Neuronal stem cell (in vitro differentiated cells): ENCODE measurements around the gene ZNF132.

ENCODE experiments used
- DNase-seq: peaks from one replicate; pipeline ENCODE4 v3.0.0-alpha.2; 2013; ENCODE audit warnings: low spot score
- H2AFZ ChIP-seq: one replicate; pipeline ENCODE4 v1.6.1; 2013; ENCODE audit warnings: mild to moderate bottlenecking, low read length, inconsistent platforms
- H2AK5ac ChIP-seq: 2 replicates; pipeline ENCODE4 v1.6.1; 2013; ENCODE audit warnings: low read depth, mild to moderate bottlenecking, inconsistent platforms, low read length, moderate library complexity, mixed read lengths
- H2BK120ac ChIP-seq: 2 replicates; pipeline ENCODE4 v1.6.1; 2013; ENCODE audit warnings: low read depth, mild to moderate bottlenecking, inconsistent platforms, low read length, moderate library complexity, mixed read lengths
- H2BK12ac ChIP-seq: one replicate; pipeline ENCODE4 v1.6.1; 2013; ENCODE audit warnings: low read length, inconsistent platforms
- H2BK15ac ChIP-seq: 2 replicates; pipeline ENCODE4 v1.6.1; 2013; ENCODE audit warnings: mild to moderate bottlenecking, low read length, inconsistent platforms, mixed read lengths
- H2BK5ac ChIP-seq: one replicate; pipeline ENCODE4 v1.6.1; 2013; ENCODE audit warnings: inconsistent platforms, mild to moderate bottlenecking, low read length, moderate library complexity
- H3K14ac ChIP-seq: one replicate; pipeline ENCODE4 v1.6.1; 2013; ENCODE audit warnings: low read length, inconsistent platforms
- H3K18ac ChIP-seq: 2 replicates; pipeline ENCODE4 v1.6.1; 2013; ENCODE audit warnings: low read length, inconsistent platforms
- H3K23ac ChIP-seq: 2 replicates; pipeline ENCODE4 v1.6.1; 2013; ENCODE audit warnings: low read depth, mild to moderate bottlenecking, mixed read lengths, low read length, inconsistent platforms; ENCODE audit not compliant: poor library complexity
- H3K27ac ChIP-seq: replicated peaks from 3 replicates; pipeline ENCODE4 v1.5.1; 2013; ENCODE audit warnings: low read length, inconsistent platforms
- H3K27me3 ChIP-seq, 3 experiments: 2 replicates each; pipeline ENCODE4 v1.6.1; 2013; ENCODE audit warnings: low read length in 3 of 3, mild to moderate bottlenecking in 2 of 3, inconsistent platforms in 1 of 3, low read depth in 1 of 3, mixed read lengths in 1 of 3, moderate library complexity in 1 of 3; ENCODE audit not compliant: control insufficient read depth in 3 of 3, insufficient read depth in 3 of 3
- H3K36me3 ChIP-seq, 2 donors: replicated peaks in 1 of 2; 2 replicates each; pipeline ENCODE4 v1.6.1; 2013; ENCODE audit warnings: low read length in 2 of 2; ENCODE audit not compliant: control insufficient read depth in 2 of 2, insufficient read depth in 2 of 2
- H3K4ac ChIP-seq: 2 replicates; pipeline ENCODE4 v1.6.1; 2013; ENCODE audit warnings: inconsistent platforms, mild to moderate bottlenecking, low read length, moderate library complexity
- H3K4me1 ChIP-seq, 2 donors: 1 replicate in 1 of 2; 2 replicates in 1 of 2; pipeline ENCODE4 v1.6.1; 2013; ENCODE audit warnings: low read length in 2 of 2, low read depth in 1 of 2; ENCODE audit not compliant: control insufficient read depth in 2 of 2, insufficient read depth in 1 of 2
- H3K4me2 ChIP-seq: one replicate; pipeline ENCODE4 v1.6.1; 2013; ENCODE audit warnings: mild to moderate bottlenecking, low read length, inconsistent platforms; ENCODE audit not compliant: insufficient read depth, poor library complexity, severe bottlenecking
- H3K4me3 ChIP-seq, 2 donors: 2 replicates each; pipeline ENCODE4 v1.5.1; 2013; ENCODE audit warnings: low read length in 2 of 2, mild to moderate bottlenecking in 2 of 2, inconsistent platforms in 1 of 2, moderate library complexity in 1 of 2
- H3K79me1 ChIP-seq: one replicate; pipeline ENCODE4 v1.6.1; 2013; ENCODE audit warnings: low read depth, mild to moderate bottlenecking, inconsistent platforms, low read length, moderate library complexity
- H3K9ac ChIP-seq: one replicate; pipeline ENCODE4 v1.6.1; 2013; ENCODE audit warnings: mild to moderate bottlenecking, low read depth, low read length, inconsistent platforms; ENCODE audit not compliant: poor library complexity
- H3K9me3 ChIP-seq, 2 donors: replicated peaks in 1 of 2; 2 replicates each; pipeline versions ENCODE3 to v1.6.1; 2013; ENCODE audit warnings: low read length in 2 of 2, mild to moderate bottlenecking in 2 of 2, inconsistent platforms in 1 of 2, low read depth in 1 of 2, mixed read lengths in 1 of 2, moderate library complexity in 1 of 2; ENCODE audit not compliant: control insufficient read depth in 2 of 2, insufficient read depth in 1 of 2
- H4K8ac ChIP-seq: one replicate; pipeline ENCODE4 v1.6.1; 2013; ENCODE audit warnings: low read depth, mild to moderate bottlenecking, inconsistent platforms, low read length, moderate library complexity
- H4K91ac ChIP-seq: one replicate; pipeline ENCODE4 v1.6.1; 2013; ENCODE audit warnings: low read length, low read depth, mild to moderate bottlenecking, inconsistent platforms; ENCODE audit not compliant: poor library complexity
- WGBS, 2 donors: extraction: QIAGEN DNeasy Blood & Tissue Kit; methylation state at CpG; one replicate each; pipeline ENCODE4 v1.1.7; 2013; ENCODE audit warnings: missing lambda C conversion rate in 2 of 2, mixed read lengths in 1 of 2; ENCODE audit not compliant: insufficient read length in 2 of 2, insufficient replicate concordance in 1 of 2; ENCODE audit errors: extremely low coverage in 2 of 2; 5-methylcytosine and 5-hydroxymethylcytosine counted together

Gene ZNF132

DNA sequence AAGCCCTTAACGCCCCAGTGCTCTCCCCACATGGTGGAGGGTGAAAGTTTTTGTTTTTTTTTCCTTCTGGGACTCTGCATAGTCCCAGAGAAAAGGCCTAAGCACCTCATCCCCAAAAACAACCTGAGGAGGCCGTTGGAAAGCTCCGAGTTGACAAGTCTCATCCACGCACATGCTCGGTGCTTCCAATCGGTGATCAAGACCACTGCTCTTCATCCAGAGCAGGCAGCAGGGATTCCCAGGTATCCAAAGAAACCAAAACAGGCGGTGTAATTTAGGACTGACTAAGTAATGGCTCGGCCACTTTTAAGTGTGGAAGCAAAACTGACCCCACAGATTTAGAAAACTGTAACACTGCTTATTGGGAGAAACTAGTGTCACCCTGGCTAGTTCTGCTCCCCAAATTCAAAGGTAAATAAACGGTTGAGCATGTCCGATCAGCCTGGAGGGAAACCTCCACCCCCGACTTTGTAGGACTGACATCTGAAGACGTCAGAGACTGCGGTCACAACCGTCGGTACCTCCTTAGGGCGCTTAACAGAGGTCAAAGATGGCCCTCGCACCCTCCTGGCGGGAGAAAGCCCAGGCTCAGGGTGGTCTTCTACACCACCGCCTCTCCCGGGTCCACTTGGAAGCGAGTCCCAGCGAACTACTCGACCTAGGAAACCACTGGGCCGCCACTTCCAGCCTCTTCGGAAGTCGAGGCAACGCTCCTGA is 35.2 kb upstream of the ZNF132 start:
- Histone ChIP-seq H3K27me3 (no peaks in the 10 kb centered on the region), H2BK5ac (peak overlapping the region; percentile 26), H3K9ac (peak overlapping the region; percentile 79), H3K18ac (no peak overlapping the region), H3K23ac (peak overlapping the region; percentile 21), H3K9me3 (no peaks in the 10 kb centered on the region), H4K8ac (no peak overlapping the region), H2AFZ (peak overlapping the region; percentile 90), H3K4me1 (peaks cover 6 to 15% of the 10 kb centered on the region in 2 donors), H3K36me3 (peaks cover 10 to 59% of the 10 kb centered on the region in 2 donors), H3K27ac (peak overlapping the region; percentile 89), H2BK12ac (no peak overlapping the region), H2BK120ac (no peak overlapping the region), H3K4me3 (peak overlapping the region; percentile 72 to 87), H2BK15ac (no peak overlapping the region), H3K14ac (peak overlapping the region; percentile 25), H3K4me2 (peak overlapping the region; percentile 92), H3K4ac (no peak overlapping the region), H4K91ac (no peak overlapping the region), H3K79me1 (no peaks in the 10 kb centered on the region), H2AK5ac (no peak overlapping the region)
- WGBS, 2 donors, result no CpG with 5 or more reads among the region's 27 CpGs
- DNase-seq, result no peak

- H4K91ac ChIP-seq, result no peak overlapping the region
- H3K27ac ChIP-seq, result no peak overlapping the region
- no peaks in the 10 kb centered on the region for H3K79me1 ChIP-seq
- no peaks in the 10 kb centered on the region for H3K9me3 ChIP-seq
- H3K18ac ChIP-seq, result no peak overlapping the region
- no CpG with 5 or more reads among the region's 12 CpGs for WGBS, 2 donors
- H4K8ac ChIP-seq, result no peak overlapping the region
- no peak overlapping the region for H2BK15ac ChIP-seq
- peaks cover 6 to 15% of the 10 kb centered on the region in 2 donors for H3K4me1 ChIP-seq
- DNase-seq, result no peak
- H2BK120ac ChIP-seq, result no peak overlapping the region
- H3K23ac ChIP-seq, result no peak overlapping the region
- H3K27me3 ChIP-seq, result no peaks in the 10 kb centered on the region
- no peak overlapping the region for H2BK5ac ChIP-seq
- no peak overlapping the region for H2BK12ac ChIP-seq
- no peak overlapping the region for H3K14ac ChIP-seq
- no peak overlapping the region for H2AFZ ChIP-seq
- H3K4me3 ChIP-seq, result no peak overlapping the region
- no peak overlapping the region for H3K9ac ChIP-seq
- peaks cover 14 to 60% of the 10 kb centered on the region in 2 donors for H3K36me3 ChIP-seq
- H2AK5ac ChIP-seq, result no peak overlapping the region
- no peak overlapping the region for H3K4ac ChIP-seq
- H3K4me2 ChIP-seq, result no peak overlapping the region
Measured at GRCh38 chr19:58474291-58474996, 34.5 kb upstream of the ZNF132 start.

DNA sequence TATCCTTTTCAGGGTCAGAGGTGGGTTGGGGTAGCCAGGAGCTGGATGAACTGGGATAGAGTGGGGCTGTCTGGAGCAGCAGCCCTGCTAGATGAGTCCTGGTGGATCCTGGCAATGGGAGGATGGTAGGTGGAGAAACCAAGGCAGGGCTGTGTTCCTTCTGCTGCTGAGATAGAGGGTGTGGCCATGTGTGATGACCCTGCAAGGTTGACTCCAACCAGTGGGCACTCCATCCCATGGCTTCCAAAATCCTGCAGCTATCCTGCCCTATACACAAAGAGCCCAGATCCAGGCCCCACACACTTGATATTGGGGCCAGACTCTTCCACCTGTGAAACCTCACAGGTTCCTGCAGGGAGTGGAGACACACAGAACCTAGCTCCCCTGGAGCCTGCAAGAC is 33.8 kb upstream of the ZNF132 start:
- Histone ChIP-seq H3K27me3 (no peaks in the 10 kb centered on the region), H3K4me1 (peaks cover 6 to 15% of the 10 kb centered on the region in 2 donors), H3K14ac (no peak overlapping the region), H4K91ac (no peak overlapping the region), H3K9ac (no peak overlapping the region), H2AK5ac (no peak overlapping the region), H3K18ac (no peak overlapping the region), H3K4me2 (no peak overlapping the region), H4K8ac (no peak overlapping the region), H3K23ac (no peak overlapping the region), H3K9me3 (no peaks in the 10 kb centered on the region), H2AFZ (no peak overlapping the region), H3K36me3 (peaks cover 17 to 59% of the 10 kb centered on the region in 2 donors), H3K4me3 (no peak overlapping the region), H2BK15ac (no peak overlapping the region), H2BK12ac (no peak overlapping the region), H2BK120ac (no peak overlapping the region), H3K79me1 (no peaks in the 10 kb centered on the region), H2BK5ac (no peak overlapping the region), H3K27ac (no peak overlapping the region), H3K4ac (no peak overlapping the region)
- no peak for DNase-seq

GRCh38 chr19:58471736-58472135 is 31.8 kb upstream of the ZNF132 start:
- H2BK120ac ChIP-seq, result no peak overlapping the region
- H3K14ac ChIP-seq, result no peak overlapping the region
- H4K8ac ChIP-seq, result no peak overlapping the region
- no peak overlapping the region for H3K9ac ChIP-seq
- no peak overlapping the region for H3K27ac ChIP-seq
- no peaks in the 10 kb centered on the region for H3K9me3 ChIP-seq
- no CpG with 5 or more reads among the region's 39 CpGs for WGBS, 2 donors
- H2BK15ac ChIP-seq, result no peak overlapping the region
- peaks cover 15 to 48% of the 10 kb centered on the region in 2 donors for H3K36me3 ChIP-seq
- H3K79me1 ChIP-seq, result no peaks in the 10 kb centered on the region
- no peak overlapping the region for H3K4me2 ChIP-seq
- H3K27me3 ChIP-seq, result no peaks in the 10 kb centered on the region
- no peak overlapping the region for H2BK12ac ChIP-seq
- no peak overlapping the region for H3K4ac ChIP-seq
- H3K4me1 ChIP-seq, result peaks cover 5 to 16% of the 10 kb centered on the region in 2 donors
- H2AFZ ChIP-seq, result no peak overlapping the region
- no peak overlapping the region for H4K91ac ChIP-seq
- no peak overlapping the region for H3K23ac ChIP-seq
- no peak overlapping the region for H2AK5ac ChIP-seq
- no peak for DNase-seq
- no peak overlapping the region for H3K4me3 ChIP-seq
- H2BK5ac ChIP-seq, result no peak overlapping the region
- no peak overlapping the region for H3K18ac ChIP-seq
